ENCODE data around the gene ZNF57. TPM values are rescaled to one million over a fixed set of nuclear protein-coding genes. Genes with fewer than 3 reads are reported as not detected.
A peak's percentile ranks its signal among the peaks of the same experiment; 100 is the strongest.

The ZNF57 gene
- total and polyA plus RNA-seq, 2 of the 13 experiments (the other 11 are each of a cell fraction or from before 2014, with no cell fraction given) = 6.6 to 17.5 TPM

- TF ChIP-seq ZC3H13 (CRISPR knock-in tag; IDR thresholded peaks at IDR 0.05) (no peak), ZNF570 (CRISPR knock-in tag; IDR thresholded peaks at IDR 0.05; ENCODE audit: borderline replicate concordance) (no peak), ZFY (CRISPR knock-in tag; IDR thresholded peaks at IDR 0.05) (peak; percentile 36; the same call in 1 of the 2 replicates), RBM39 (IDR thresholded peaks at IDR 0.05; ENCODE audit: low read depth, low read length, poor library complexity, severe bottlenecking) (no peak), CEBPB (IDR thresholded peaks at IDR 0.05; ENCODE audit: borderline replicate concordance, low read depth, low read length) (no peak), MYPOP (CRISPR knock-in tag; IDR thresholded peaks at IDR 0.05) (no peak), MYC (CRISPR knock-in tag; IDR thresholded peaks at IDR 0.05; ENCODE audit: borderline replicate concordance) (peak; percentile 41; the same call in 1 of the 2 replicates), ZNF124 (CRISPR knock-in tag; IDR thresholded peaks at IDR 0.05) (no peak), ZNF543 (CRISPR knock-in tag; IDR thresholded peaks at IDR 0.05) (no peak), JUND (CRISPR knock-in tag; IDR thresholded peaks at IDR 0.05) (no peak), JDP2 (CRISPR knock-in tag; IDR thresholded peaks at IDR 0.05; ENCODE audit: borderline replicate concordance) (no peak), ZBTB7B (CRISPR knock-in tag; IDR thresholded peaks at IDR 0.05) (no peak), TBP (CRISPR knock-in tag; IDR thresholded peaks at IDR 0.05) (no peak), DRAP1 (CRISPR knock-in tag; IDR thresholded peaks at IDR 0.05) (no peak), PCBP1 (IDR thresholded peaks at IDR 0.05; ENCODE audit: borderline replicate concordance, low read depth, low read length) (no peak), NRL (CRISPR knock-in tag; IDR thresholded peaks at IDR 0.05; ENCODE audit: borderline replicate concordance) (no peak), ZSCAN12 (CRISPR knock-in tag; IDR thresholded peaks at IDR 0.05) (no peak), ZNF350 (CRISPR knock-in tag; IDR thresholded peaks at IDR 0.05; ENCODE audit: borderline replicate concordance, low read depth) (no peak), HMGA1 (CRISPR knock-in tag; conservative IDR thresholded peaks at IDR 0.05) (no peak), ZKSCAN8 (CRISPR knock-in tag; IDR thresholded peaks at IDR 0.05; ENCODE audit: borderline replicate concordance) (no peak), MAZ (IDR thresholded peaks at IDR 0.05; ENCODE audit: borderline replicate concordance, low read depth, low read length) (0 out of 2 replicates have a peak, but pooled peaks have one; percentile 15), MAZ (CRISPR knock-in tag; IDR thresholded peaks at IDR 0.05; ENCODE audit: low read depth) (no peak), DNMT3B (CRISPR knock-in tag; conservative IDR thresholded peaks at IDR 0.05) (no peak), ZNF646 (CRISPR knock-in tag; IDR thresholded peaks at IDR 0.05) (no peak)
Observed at GRCh38 chr19:2942928-2943640, 42.4 kb downstream of the ZNF57 start (continued).
